HCT116 (cell line): ENCODE measurements around the gene RNF207. TPM values are rescaled to one million over a fixed set of nuclear protein-coding genes. Genes with fewer than 3 reads are reported as not detected.

Experiments used
- ATAC-seq: fragments of 200-7000 bp; cut with Tn5 transposase; 2 replicates; pipeline ENCODE4 v1.9.1; 2020; ENCODE audit warnings: mild to moderate bottlenecking, moderate library complexity
- BruUV-seq: library from RNA; stranded (reverse); fragments of 400-500 nt; replicated peaks from 2 replicates; lab custom pipeline; 2021; lab: Mats Ljungman, UMichigan
- CTCF ChIA-PET: fragments of 300-600 bp; sonication (Branson Sonifier 250); formaldehyde crosslinking; loops from one replicate; lab custom pipeline; 2021; ENCODE audit warnings: antibody characterized with exemption; lab: Charles Lee
- POLR2A ChIA-PET: fragments of 300-600, 350-600 bp; sonication (Branson Sonifier 250); formaldehyde crosslinking; loops from one replicate; lab custom pipeline; 2021; ENCODE audit warnings: antibody characterized with exemption; lab: Charles Lee
- RAD21 ChIA-PET, 2 experiments: fragments of 300-600 bp; sonication (Branson Sonifier 250); formaldehyde crosslinking; loops; one replicate each; lab custom pipeline; 2023; ENCODE audit warnings: low total read pairs in 2 of 2; ENCODE audit not compliant: uncharacterized antibody in 2 of 2, unreplicated experiment in 2 of 2, low non-redundant PET in 1 of 2; lab: Charles Lee
- DNase-seq: peaks from one replicate; pipeline ENCODE4 v3.0.0-alpha.2; 2010; ENCODE audit warnings: low read depth, low spot score
- H2AFZ ChIP-seq: fragments of 200-600 bp; shearing (Covaris generic), sonication (generic); 2 replicates; pipeline ENCODE4 v1.6.1; 2017; ENCODE audit warnings: low read depth, mixed run types, mixed read lengths, antibody characterized with exemption, low read length; ENCODE audit not compliant: poor library complexity, severe bottlenecking
- H3K27ac ChIP-seq: 2 replicates; pipeline ENCODE4 v1.5.1; 2012; ENCODE audit warnings: low read depth, low read length
- H3K27me3 ChIP-seq: fragments of 200-600 bp; sonication (generic); 2 replicates; pipeline ENCODE4 v1.6.1; 2016; ENCODE audit warnings: mixed run types, low read length, mixed read lengths; ENCODE audit not compliant: insufficient read depth
- H3K36me3 ChIP-seq, 2 experiments: fragments of 200-500 bp in 1 of 2; fragments of 200-600 bp in 1 of 2; sonication (Bioruptor generic) in 1 of 2; sonication (generic) in 1 of 2; 2 replicates each; pipeline versions ENCODE4 v1.5.1 to v1.6.1; 2014 to 2016; ENCODE audit warnings: low read length in 2 of 2, inconsistent platforms in 1 of 2, mixed read lengths in 1 of 2, mixed run types in 1 of 2; ENCODE audit not compliant: insufficient read depth in 2 of 2, control insufficient read depth in 1 of 2
- H3K4me1 ChIP-seq, 2 experiments: fragments of 200-600 bp in 1 of 2; sonication (generic) in 1 of 2; 2 replicates each; pipeline versions ENCODE4 v1.5.1 to v1.6.1; 2012 to 2017; ENCODE audit warnings: low read length in 2 of 2, inconsistent platforms in 1 of 2, mild to moderate bottlenecking in 1 of 2, mixed read lengths in 1 of 2, mixed run types in 1 of 2, moderate library complexity in 1 of 2; ENCODE audit not compliant: insufficient read depth in 2 of 2, control insufficient read depth in 1 of 2
- H3K4me2 ChIP-seq: fragments of 200-600 bp; sonication (generic); 2 replicates; pipeline ENCODE4 v1.6.1; 2017; ENCODE audit warnings: mixed run types, low read length, mixed read lengths
- H3K4me3 ChIP-seq, 2 experiments: fragments of 200-600 bp in 1 of 2; sonication (generic) in 1 of 2; replicated peaks in 1 of 2; 2 replicates each; pipeline ENCODE4 v1.5.1; 2011 to 2016; ENCODE audit warnings: low read length in 2 of 2, control low read depth in 1 of 2, low read depth in 1 of 2, mild to moderate bottlenecking in 1 of 2, mixed read lengths in 1 of 2, mixed run types in 1 of 2
- H3K79me2 ChIP-seq: fragments of 200-600 bp; sonication (generic); 2 replicates; pipeline ENCODE4 v1.6.1; 2017; ENCODE audit warnings: mild to moderate bottlenecking, mixed run types, low read length, moderate library complexity, mixed read lengths; ENCODE audit not compliant: insufficient read depth
- H3K9ac ChIP-seq: fragments of 200-600 bp; sonication (generic); 2 replicates; pipeline ENCODE4 v1.6.1; 2016; ENCODE audit warnings: low read length, mixed read lengths
- H3K9me2 ChIP-seq: fragments of 200-600 bp; sonication (generic), shearing (Covaris generic); 2 replicates; pipeline ENCODE4 v1.6.1; 2017; ENCODE audit warnings: mixed run types, mild to moderate bottlenecking, moderate library complexity; ENCODE audit not compliant: insufficient read depth
- H3K9me3 ChIP-seq, 2 experiments: fragments of 200-500 bp in 1 of 2; fragments of 200-600 bp in 1 of 2; sonication (Bioruptor generic) in 1 of 2; sonication (generic) in 1 of 2; 2 replicates each; pipeline ENCODE4 v1.6.1; 2014 to 2017; ENCODE audit warnings: low read length in 2 of 2, mixed read lengths in 2 of 2, inconsistent platforms in 1 of 2, low read depth in 1 of 2, mild to moderate bottlenecking in 1 of 2, mixed run types in 1 of 2, moderate library complexity in 1 of 2; ENCODE audit not compliant: control insufficient read depth in 1 of 2, insufficient read depth in 1 of 2
- H4K20me1 ChIP-seq: fragments of 200-600 bp; sonication (generic), shearing (Covaris generic); 2 replicates; pipeline ENCODE4 v1.6.1; 2017; ENCODE audit warnings: mixed run types, mild to moderate bottlenecking, moderate library complexity; ENCODE audit not compliant: insufficient read depth
- ATF3 ChIP-seq: IDR thresholded peaks from 2 replicates; pipeline ENCODE4 v1.6.1; 2012
- CTCF ChIP-seq, 3 experiments: fragments of 200-600 bp in 1 of 3; sonication (generic) in 1 of 3; IDR thresholded peaks in 2 of 3; conservative IDR thresholded peaks in 1 of 3; 2 replicates each; pipeline ENCODE4 v1.5.1; 2012 to 2017; ENCODE audit warnings: low read depth in 2 of 3, low read length in 2 of 3, antibody characterized with exemption in 1 of 3, borderline replicate concordance in 1 of 3, control low read depth in 1 of 3, mild to moderate bottlenecking in 1 of 3, mixed read lengths in 1 of 3, mixed run types in 1 of 3, moderate library complexity in 1 of 3; ENCODE audit not compliant: insufficient read depth in 1 of 3
- EGR1 ChIP-seq: IDR thresholded peaks from 2 replicates; pipeline ENCODE4 v1.6.1; 2012; ENCODE audit warnings: low read depth
- EZH2phosphoT487 ChIP-seq: fragments of 200-600 bp; IDR thresholded peaks from 2 replicates; pipeline ENCODE4 v1.6.1; 2018; ENCODE audit warnings: antibody characterized with exemption, borderline replicate concordance
- FOSL1 ChIP-seq: IDR thresholded peaks from 2 replicates; pipeline ENCODE4 v1.6.1; 2012; ENCODE audit warnings: low read depth
- MAX ChIP-seq: IDR thresholded peaks from 2 replicates; pipeline ENCODE4 v1.6.1; 2012
- POLR2AphosphoS5 ChIP-seq: IDR thresholded peaks from 2 replicates; pipeline ENCODE4 v1.6.1; 2011; ENCODE audit warnings: mild to moderate bottlenecking, low read depth, low read length, moderate library complexity
- RAD21 ChIP-seq: IDR thresholded peaks from 2 replicates; pipeline ENCODE4 v1.6.1; 2012; ENCODE audit warnings: low read depth, mild to moderate bottlenecking
- REST ChIP-seq: IDR thresholded peaks from 2 replicates; pipeline ENCODE4 v1.6.1; 2012; ENCODE audit warnings: low read depth
- SIN3A ChIP-seq: IDR thresholded peaks from 2 replicates; pipeline ENCODE4 v1.6.1; 2012; ENCODE audit warnings: low read depth
- SP1 ChIP-seq: IDR thresholded peaks from 2 replicates; pipeline ENCODE4 v1.6.1; 2012; ENCODE audit warnings: low read depth
- TCF7L2 ChIP-seq: IDR thresholded peaks from 2 replicates; pipeline ENCODE4 v1.7.0; 2011; ENCODE audit warnings: borderline replicate concordance, inconsistent platforms; ENCODE audit not compliant: insufficient read depth, insufficient read length; ENCODE audit errors: extremely low read depth
- YY1 ChIP-seq: IDR thresholded peaks from 2 replicates; pipeline ENCODE4 v1.6.1; 2011; ENCODE audit warnings: low read length, low read depth, moderate library complexity, mild to moderate bottlenecking; ENCODE audit not compliant: insufficient replicate concordance; ENCODE audit errors: extremely low read depth
- ZBTB33 ChIP-seq: IDR thresholded peaks from 2 replicates; pipeline ENCODE4 v1.6.1; 2011; ENCODE audit warnings: mild to moderate bottlenecking, low read length, moderate library complexity; ENCODE audit not compliant: insufficient replicate concordance; ENCODE audit errors: extremely low read depth
- ZFX ChIP-seq: fragments of 450-650 bp; IDR thresholded peaks from 2 replicates; pipeline ENCODE4 v1.6.1; 2017
- intact Hi-C: fragments of 100-400 bp; cut with micrococcal nuclease; formaldehyde crosslinking; loops from 2 replicates; pipeline ENCODE4 v1.10.0; 2022
- total RNA-seq: library from RNA; stranded (reverse); gene quantifications from one replicate; pipeline ENCODE4 v1.2.1, GENCODE V29; 2021; ENCODE audit not compliant: unreplicated experiment

Gene RNF207
- total RNA-seq, 1 experiment from 2014 or later = 61.2 TPM

- no TSS peak for BruUV-seq
- intact Hi-C loops = loop anchor here (1.0 to 5.0 kb wide), 4 partner anchors 40 to 962 kb away; no protein-coding TSS in a partner anchor
- Histone ChIP-seq H3K9me3 (no peaks in the 10 kb centered on the region), H3K9me2 (no peaks in the 10 kb centered on the region), H3K27ac (no peak overlapping the region), H3K79me2 (no peaks in the 10 kb centered on the region), H4K20me1 (no peaks in the 10 kb centered on the region), H2AFZ (peak overlapping the region; percentile 45), H3K9ac (no peak overlapping the region; the same call in 1 of the 2 replicates), H3K27me3 (no peaks in the 10 kb centered on the region), H3K36me3 (no peaks in the 10 kb centered on the region), H3K4me2 (peak overlapping the region; percentile 90), H3K4me3 (peak overlapping the region; percentile 45 to 55), H3K4me1 (peaks cover 19 to 51% of the 10 kb centered on the region in 2 experiments; a peak in 3 of 4 replicates)
- peak; percentile 43 for TF ChIP-seq YY1
- peak; percentile 42; the same call in 1 of the 2 replicates for TF ChIP-seq ZFX
- TF ChIP-seq RAD21 = peak; percentile 96
- no peak for TF ChIP-seq EZH2phosphoT487
- TF ChIP-seq REST = peak; percentile 95
- TF ChIP-seq TCF7L2 = peak; percentile 40
- TF ChIP-seq ATF3 = no peak
- peak; percentile 88 for TF ChIP-seq MAX
- TF ChIP-seq SP1 = no peak
- peak; percentile 49; the same call in 1 of the 2 replicates for TF ChIP-seq POLR2AphosphoS5
- TF ChIP-seq FOSL1 = no peak
- peak; percentile 76 to 87 (median 84) for TF ChIP-seq CTCF (IDR thresholded peaks at IDR 0.05 in 2 of 3, conservative IDR thresholded peaks at IDR 0.05 in 1 of 3; ENCODE audit: borderline replicate concordance in 1 of 3, insufficient read depth in 1 of 3, low read depth in 2 of 3, low read length in 2 of 3)
- TF ChIP-seq SIN3A = peak; percentile 95
- 0 out of 2 replicates have a peak, but pooled peaks have one; percentile 30 for TF ChIP-seq EGR1
- no peak for TF ChIP-seq ZBTB33
- CTCF ChIA-PET = interaction anchor here (0.6 to 5.0 kb wide), 24 partner anchors 8 to 210 kb away, joined by 3 to 39 read pairs (median 5); partner anchors contain the start of genes HES2, ICMT and RNF207
- peak; percentile 57 for DNase-seq
- ATAC-seq = peak; percentile 60
- RAD21 ChIA-PET = interaction anchor here (0.6 to 2.8 kb wide), 11 partner anchors 8 to 195 kb away, joined by 3 to 10 read pairs (median 5); partner anchors contain the start of gene ACOT7 (in 1 of the 2)
- POLR2A ChIA-PET = no interaction called here
Observed at GRCh38 chr1:6245086-6245868, 39.4 kb downstream of the RNF207 start.
